SK-N-SH (cell line): ENCODE data around the gene CYSLTR2. TPM values are rescaled to one million over a fixed set of nuclear protein-coding genes. Genes with fewer than 3 reads are reported as not detected.

Experiments
- CTCF ChIA-PET: fragments of 300-600, 350-600 bp; formaldehyde crosslinking; extraction: SDS; loops from one replicate; lab custom pipeline; 2021; lab: Yijun Ruan, JAX
- POLR2A ChIA-PET: fragments of 350-600 bp; sonication (Branson Sonifier 250); formaldehyde crosslinking; extraction: SDS; loops from one replicate; lab custom pipeline; 2020; ENCODE audit warnings: antibody characterized with exemption, inconsistent platforms; lab: Yijun Ruan, JAX
- DNase-seq: peaks from one replicate; pipeline ENCODE4 v3.0.0; 2012
- H2AFZ ChIP-seq: fragments of 200-600 bp; sonication (generic); 2 replicates; pipeline ENCODE4 v1.8.1; 2016; ENCODE audit warnings: antibody characterized with exemption, mild to moderate bottlenecking, low read depth
- H3F3A ChIP-seq: fragments of 200-600 bp; sonication (generic); replicated peaks from 2 replicates; pipeline ENCODE3; 2016; ENCODE audit warnings: antibody characterized with exemption, mild to moderate bottlenecking; ENCODE audit not compliant: insufficient read depth
- H3K27ac ChIP-seq, 2 experiments: fragments of 200-500 bp in 1 of 2; fragments of 200-600 bp in 1 of 2; sonication (Bioruptor generic) in 1 of 2; sonication (generic), shearing (Covaris generic) in 1 of 2; 2 replicates each; pipeline versions ENCODE4 v1.5.1 to v1.6.1; 2014 to 2016; ENCODE audit warnings: low read depth in 2 of 2, inconsistent platforms in 1 of 2, low read length in 1 of 2, mild to moderate bottlenecking in 1 of 2, mixed read lengths in 1 of 2
- H3K27me3 ChIP-seq: fragments of 200-600 bp; sonication (generic), shearing (Covaris generic); 2 replicates; pipeline ENCODE4 v1.6.1; 2016; ENCODE audit warnings: mixed run types; ENCODE audit not compliant: insufficient read depth
- H3K36me3 ChIP-seq, 2 experiments: fragments of 200-500 bp in 1 of 2; fragments of 200-600 bp in 1 of 2; sonication (Bioruptor generic) in 1 of 2; sonication (generic) in 1 of 2; replicated peaks in 1 of 2; 2 replicates each; pipeline versions ENCODE3 to v1.5.1; 2014 to 2016; ENCODE audit warnings: low read length in 1 of 2, mild to moderate bottlenecking in 1 of 2; ENCODE audit not compliant: insufficient read depth in 2 of 2, control insufficient read depth in 1 of 2
- H3K4me1 ChIP-seq, 2 experiments: fragments of 200-500 bp in 1 of 2; fragments of 200-600 bp in 1 of 2; sonication (Bioruptor generic) in 1 of 2; sonication (generic), shearing (Covaris generic) in 1 of 2; 2 replicates each; pipeline versions ENCODE4 v1.5.1 to v1.6.1; 2014 to 2016; ENCODE audit warnings: low read depth in 1 of 2, low read length in 1 of 2, mixed run types in 1 of 2; ENCODE audit not compliant: insufficient read depth in 2 of 2, control insufficient read depth in 1 of 2
- H3K4me2 ChIP-seq: fragments of 200-600 bp; sonication (generic), shearing (Covaris generic); 2 replicates; pipeline ENCODE4 v1.6.1; 2017; ENCODE audit warnings: mixed run types
- H3K4me3 ChIP-seq, 2 experiments: fragments of 200-500 bp in 1 of 2; fragments of 200-600 bp in 1 of 2; sonication (Bioruptor generic) in 1 of 2; sonication (generic), shearing (Covaris generic) in 1 of 2; 2 replicates each; pipeline versions ENCODE4 v1.5.1 to v1.8.1; 2014 to 2016; ENCODE audit warnings: low read depth in 2 of 2, inconsistent platforms in 1 of 2, low read length in 1 of 2, mild to moderate bottlenecking in 1 of 2, mixed read lengths in 1 of 2, moderate library complexity in 1 of 2
- H3K79me2 ChIP-seq: fragments of 200-600 bp; sonication (generic); 2 replicates; pipeline ENCODE4 v1.8.1; 2017; ENCODE audit warnings: mild to moderate bottlenecking; ENCODE audit not compliant: insufficient read depth
- H3K9ac ChIP-seq: fragments of 200-600 bp; sonication (generic); 2 replicates; pipeline ENCODE4 v1.6.1; 2017; ENCODE audit warnings: mixed run types
- H3K9me2 ChIP-seq: fragments of 200-600 bp; sonication (generic); 2 replicates; pipeline ENCODE4 v1.6.1; 2017; ENCODE audit warnings: mixed run types
- H3K9me3 ChIP-seq: fragments of 200-600 bp; sonication (generic); 2 replicates; pipeline ENCODE4 v1.6.1; 2017; ENCODE audit warnings: mixed run types, mild to moderate bottlenecking, moderate library complexity
- H4K20me1 ChIP-seq: fragments of 200-600 bp; sonication (generic); 2 replicates; pipeline ENCODE4 v1.6.1; 2017; ENCODE audit warnings: mild to moderate bottlenecking, mixed run types; ENCODE audit not compliant: insufficient read depth
- ELF1 ChIP-seq: IDR thresholded peaks from 2 replicates; pipeline ENCODE4 v1.4.0; 2012
- EZH2phosphoT487 ChIP-seq: fragments of 200-600 bp; sonication (generic); IDR thresholded peaks from 2 replicates; pipeline ENCODE4 v1.6.1; 2017; ENCODE audit warnings: low read depth, mixed run types, mild to moderate bottlenecking, antibody characterized with exemption, moderate library complexity, borderline replicate concordance
- FOSL2 ChIP-seq: IDR thresholded peaks from 2 replicates; pipeline ENCODE4 v1.4.0; 2012; ENCODE audit warnings: low read depth, mild to moderate bottlenecking, moderate library complexity, borderline replicate concordance
- FOXJ3 ChIP-seq: sonication (generic); formaldehyde crosslinking; IDR thresholded peaks from 2 replicates; pipeline ENCODE4 v1.5.1; 2020; ENCODE audit warnings: mild to moderate bottlenecking, missing genetic modification reagents
- GATA2 ChIP-seq: sonication (generic); formaldehyde crosslinking; IDR thresholded peaks from 2 replicates; pipeline ENCODE4 v1.5.0; 2020; ENCODE audit warnings: mild to moderate bottlenecking, missing genetic modification reagents
- MXI1 ChIP-seq: IDR thresholded peaks from 2 replicates; pipeline ENCODE4 v1.6.1; 2012; ENCODE audit warnings: mild to moderate bottlenecking, low read depth, low read length, improper control_type of control experiment
- NFIC ChIP-seq: IDR thresholded peaks from 2 replicates; pipeline ENCODE4 v1.4.0; 2012; ENCODE audit warnings: borderline replicate concordance
- NRF1 ChIP-seq: IDR thresholded peaks from 2 replicates; pipeline ENCODE4 v1.6.1; 2012; ENCODE audit warnings: low read depth, mild to moderate bottlenecking, low read length
- RAD21 ChIP-seq: IDR thresholded peaks from 2 replicates; pipeline ENCODE4 v1.6.1; 2012; ENCODE audit warnings: mild to moderate bottlenecking, low read length
- RCOR1 ChIP-seq: fragments of 150-350 bp; IDR thresholded peaks from 2 replicates; pipeline ENCODE4 v1.6.1; 2017; ENCODE audit warnings: antibody characterized with exemption, low read length
- RFX5 ChIP-seq: IDR thresholded peaks from 2 replicates; pipeline ENCODE4 v1.6.1; 2012; ENCODE audit warnings: mild to moderate bottlenecking, improper control_type of control experiment, low read length
- RXRA ChIP-seq: IDR thresholded peaks from 2 replicates; pipeline ENCODE4 v1.4.0; 2012; ENCODE audit warnings: low read depth, mild to moderate bottlenecking, borderline replicate concordance
- TEAD4 ChIP-seq: IDR thresholded peaks from 2 replicates; pipeline ENCODE4 v1.4.0; 2012; ENCODE audit warnings: mild to moderate bottlenecking, borderline replicate concordance; ENCODE audit not compliant: insufficient read depth
- WGBS: methylation state at CpG from one replicate; pipeline ENCODE4 v1.1.6; 2017; ENCODE audit warnings: low lambda C conversion rate; 5-methylcytosine and 5-hydroxymethylcytosine counted together
- polyA plus RNA-seq, 3 experiments: library from polyadenylated mRNA; depleted of rRNA; stranded (reverse); fragments of >200 nt; gene quantifications; 2 replicates each; pipeline ENCODE4 v1.2.3, GENCODE V29; 2012
- TF ChIP-seq, protein P1 (sequence below): IDR thresholded peaks from 2 replicates; pipeline ENCODE4 v1.4.0; 2012; ENCODE audit warnings: low read depth, borderline replicate concordance
- TF ChIP-seq, protein P2 (sequence below): fragments of 150-350 bp; IDR thresholded peaks from 2 replicates; pipeline ENCODE4 v1.6.1; 2016; ENCODE audit warnings: mild to moderate bottlenecking, low read depth, low read length
- TF ChIP-seq, protein P3 (sequence below): IDR thresholded peaks from 2 replicates; pipeline ENCODE4 v1.4.0; 2012; ENCODE audit warnings: low read depth
- TF ChIP-seq, protein P4 (sequence below): fragments of 150-350 bp; IDR thresholded peaks from 2 replicates; pipeline ENCODE4 v1.6.1; 2017; ENCODE audit warnings: antibody characterized with exemption, low read length, low read depth, borderline replicate concordance
- TF ChIP-seq, protein P5 (sequence below): fragments of 200-600 bp; sonication (generic); IDR thresholded peaks from 2 replicates; pipeline ENCODE4 v1.6.1; 2017; ENCODE audit warnings: antibody characterized with exemption, mild to moderate bottlenecking, moderate library complexity
- TF ChIP-seq, protein P6 (sequence below): IDR thresholded peaks from 2 replicates; pipeline ENCODE4 v1.4.0; 2012; ENCODE audit warnings: low read depth, borderline replicate concordance

Gene CYSLTR2
- polyA plus RNA-seq, 1 of the 3 experiments (the other 2 are of a cell fraction) = 0.12 TPM

DNA sequence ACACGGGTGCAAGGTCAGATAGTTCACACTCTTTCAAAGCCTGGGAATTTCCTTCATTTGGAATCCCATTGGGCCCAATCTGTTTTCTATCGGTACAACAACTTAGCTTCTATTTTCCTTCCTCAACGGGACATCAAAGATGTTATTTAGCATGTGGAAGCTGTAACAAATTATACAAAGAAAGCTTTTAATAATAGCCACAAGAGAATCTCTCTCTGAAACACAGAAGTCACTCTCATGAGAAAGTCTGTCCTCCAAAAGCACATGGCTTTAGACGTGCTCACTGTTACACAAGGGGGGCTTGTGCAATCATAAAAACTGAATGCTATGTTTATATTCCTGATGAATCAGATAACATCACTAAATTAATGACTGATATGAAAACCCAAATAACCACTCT is 28.9 kb upstream of the CYSLTR2 start:
- no peaks in the 10 kb centered on the region for H3K4me1 ChIP-seq
- POLR2A ChIA-PET = no interaction called here

DNA sequence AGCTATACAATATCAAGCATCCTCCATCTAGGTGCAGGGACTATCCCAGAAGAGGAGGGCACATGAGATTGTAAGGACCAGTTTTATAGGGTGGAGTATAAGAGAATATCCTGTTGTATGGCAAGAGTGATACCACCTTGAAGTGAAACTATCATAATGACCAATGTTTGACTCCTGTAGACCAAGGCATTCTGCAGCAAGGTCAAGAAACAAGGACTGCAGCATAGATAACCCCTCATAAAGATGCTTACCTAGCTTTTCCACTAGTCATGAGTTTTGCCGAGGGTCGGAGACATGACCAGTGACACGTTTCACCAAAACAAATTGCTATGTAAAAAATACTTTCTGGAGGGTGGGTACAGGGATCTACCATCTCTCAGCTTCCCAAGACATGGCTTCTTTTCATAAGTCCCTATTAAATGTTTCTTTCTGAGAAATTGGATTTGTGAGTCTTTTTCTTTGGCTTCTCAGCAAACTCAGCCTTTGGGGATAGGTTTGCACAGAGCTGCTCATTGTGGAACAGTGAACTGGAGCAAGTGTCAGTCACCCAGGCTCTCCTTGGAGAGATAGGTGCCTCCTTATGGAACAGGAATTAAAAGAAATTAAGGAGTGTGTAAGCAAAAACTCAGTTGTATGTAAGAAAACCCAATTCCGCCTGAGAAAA is 28.2 kb upstream of the CYSLTR2 start:
- Histone ChIP-seq H3K36me3 (no peaks in the 10 kb centered on the region), H4K20me1 (no peaks in the 10 kb centered on the region), H3K4me2 (no peak overlapping the region), H3K27ac (no peak overlapping the region), H3K4me1 (no peaks in the 10 kb centered on the region), H3K9ac (no peak overlapping the region), H3K9me3 (no peaks in the 10 kb centered on the region), H2AFZ (no peak overlapping the region), H3K4me3 (no peak overlapping the region), H3F3A (no peaks in the 10 kb centered on the region), H3K9me2 (no peaks in the 10 kb centered on the region), H3K27me3 (no peaks in the 10 kb centered on the region), H3K79me2 (no peaks in the 10 kb centered on the region)
- CTCF ChIA-PET = no interaction called here
- 78% methylated on average over 4 of the region's 4 CpGs for WGBS
- TF ChIP-seq NFIC (no peak), EZH2phosphoT487 (no peak), RAD21 (no peak), RCOR1 (no peak), NRF1 (no peak), RXRA (no peak), RFX5 (no peak), MXI1 (no peak), TEAD4 (no peak), FOXJ3 (CRISPR knock-in tag) (no peak), ELF1 (no peak)
- TF ChIP-seq, protein P1, sequence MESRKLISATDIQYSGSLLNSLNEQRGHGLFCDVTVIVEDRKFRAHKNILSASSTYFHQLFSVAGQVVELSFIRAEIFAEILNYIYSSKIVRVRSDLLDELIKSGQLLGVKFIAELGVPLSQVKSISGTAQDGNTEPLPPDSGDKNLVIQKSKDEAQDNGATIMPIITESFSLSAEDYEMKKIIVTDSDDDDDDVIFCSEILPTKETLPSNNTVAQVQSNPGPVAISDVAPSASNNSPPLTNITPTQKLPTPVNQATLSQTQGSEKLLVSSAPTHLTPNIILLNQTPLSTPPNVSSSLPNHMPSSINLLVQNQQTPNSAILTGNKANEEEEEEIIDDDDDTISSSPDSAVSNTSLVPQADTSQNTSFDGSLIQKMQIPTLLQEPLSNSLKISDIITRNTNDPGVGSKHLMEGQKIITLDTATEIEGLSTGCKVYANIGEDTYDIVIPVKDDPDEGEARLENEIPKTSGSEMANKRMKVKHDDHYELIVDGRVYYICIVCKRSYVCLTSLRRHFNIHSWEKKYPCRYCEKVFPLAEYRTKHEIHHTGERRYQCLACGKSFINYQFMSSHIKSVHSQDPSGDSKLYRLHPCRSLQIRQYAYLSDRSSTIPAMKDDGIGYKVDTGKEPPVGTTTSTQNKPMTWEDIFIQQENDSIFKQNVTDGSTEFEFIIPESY = no peak
- TF ChIP-seq, protein P2, sequence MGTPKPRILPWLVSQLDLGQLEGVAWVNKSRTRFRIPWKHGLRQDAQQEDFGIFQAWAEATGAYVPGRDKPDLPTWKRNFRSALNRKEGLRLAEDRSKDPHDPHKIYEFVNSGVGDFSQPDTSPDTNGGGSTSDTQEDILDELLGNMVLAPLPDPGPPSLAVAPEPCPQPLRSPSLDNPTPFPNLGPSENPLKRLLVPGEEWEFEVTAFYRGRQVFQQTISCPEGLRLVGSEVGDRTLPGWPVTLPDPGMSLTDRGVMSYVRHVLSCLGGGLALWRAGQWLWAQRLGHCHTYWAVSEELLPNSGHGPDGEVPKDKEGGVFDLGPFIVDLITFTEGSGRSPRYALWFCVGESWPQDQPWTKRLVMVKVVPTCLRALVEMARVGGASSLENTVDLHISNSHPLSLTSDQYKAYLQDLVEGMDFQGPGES = no peak
- TF ChIP-seq, protein P3, sequence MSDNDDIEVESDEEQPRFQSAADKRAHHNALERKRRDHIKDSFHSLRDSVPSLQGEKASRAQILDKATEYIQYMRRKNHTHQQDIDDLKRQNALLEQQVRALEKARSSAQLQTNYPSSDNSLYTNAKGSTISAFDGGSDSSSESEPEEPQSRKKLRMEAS = no peak
- TF ChIP-seq, protein P4, sequence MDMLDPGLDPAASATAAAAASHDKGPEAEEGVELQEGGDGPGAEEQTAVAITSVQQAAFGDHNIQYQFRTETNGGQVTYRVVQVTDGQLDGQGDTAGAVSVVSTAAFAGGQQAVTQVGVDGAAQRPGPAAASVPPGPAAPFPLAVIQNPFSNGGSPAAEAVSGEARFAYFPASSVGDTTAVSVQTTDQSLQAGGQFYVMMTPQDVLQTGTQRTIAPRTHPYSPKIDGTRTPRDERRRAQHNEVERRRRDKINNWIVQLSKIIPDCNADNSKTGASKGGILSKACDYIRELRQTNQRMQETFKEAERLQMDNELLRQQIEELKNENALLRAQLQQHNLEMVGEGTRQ = no peak
- TF ChIP-seq, protein P5, sequence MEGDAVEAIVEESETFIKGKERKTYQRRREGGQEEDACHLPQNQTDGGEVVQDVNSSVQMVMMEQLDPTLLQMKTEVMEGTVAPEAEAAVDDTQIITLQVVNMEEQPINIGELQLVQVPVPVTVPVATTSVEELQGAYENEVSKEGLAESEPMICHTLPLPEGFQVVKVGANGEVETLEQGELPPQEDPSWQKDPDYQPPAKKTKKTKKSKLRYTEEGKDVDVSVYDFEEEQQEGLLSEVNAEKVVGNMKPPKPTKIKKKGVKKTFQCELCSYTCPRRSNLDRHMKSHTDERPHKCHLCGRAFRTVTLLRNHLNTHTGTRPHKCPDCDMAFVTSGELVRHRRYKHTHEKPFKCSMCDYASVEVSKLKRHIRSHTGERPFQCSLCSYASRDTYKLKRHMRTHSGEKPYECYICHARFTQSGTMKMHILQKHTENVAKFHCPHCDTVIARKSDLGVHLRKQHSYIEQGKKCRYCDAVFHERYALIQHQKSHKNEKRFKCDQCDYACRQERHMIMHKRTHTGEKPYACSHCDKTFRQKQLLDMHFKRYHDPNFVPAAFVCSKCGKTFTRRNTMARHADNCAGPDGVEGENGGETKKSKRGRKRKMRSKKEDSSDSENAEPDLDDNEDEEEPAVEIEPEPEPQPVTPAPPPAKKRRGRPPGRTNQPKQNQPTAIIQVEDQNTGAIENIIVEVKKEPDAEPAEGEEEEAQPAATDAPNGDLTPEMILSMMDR = no peak
- POLR2A ChIA-PET = no interaction called here
- DNase-seq = no peak

More for the DNA sequence above, 28.9 kb upstream of the CYSLTR2 start:
- Histone ChIP-seq H3K36me3 (no peaks in the 10 kb centered on the region), H3K27me3 (no peaks in the 10 kb centered on the region), H2AFZ (no peak overlapping the region), H3K9me3 (no peaks in the 10 kb centered on the region), H3F3A (no peaks in the 10 kb centered on the region), H3K27ac (no peak overlapping the region), H3K9me2 (no peaks in the 10 kb centered on the region), H4K20me1 (no peaks in the 10 kb centered on the region), H3K9ac (no peak overlapping the region), H3K4me2 (no peak overlapping the region)
- CTCF ChIA-PET = interaction anchor here (0.7 kb wide), 1 partner anchor 11 kb away, joined by 3 read pairs; no protein-coding TSS in a partner anchor
- DNase-seq = no peak
- WGBS = 48% methylated on average over 4 of the region's 4 CpGs
- TF ChIP-seq NFIC (no peak), GATA2 (CRISPR knock-in tag) (no peak), FOSL2 (no peak)
- TF ChIP-seq, protein P3 = no peak
- TF ChIP-seq, protein P6, sequence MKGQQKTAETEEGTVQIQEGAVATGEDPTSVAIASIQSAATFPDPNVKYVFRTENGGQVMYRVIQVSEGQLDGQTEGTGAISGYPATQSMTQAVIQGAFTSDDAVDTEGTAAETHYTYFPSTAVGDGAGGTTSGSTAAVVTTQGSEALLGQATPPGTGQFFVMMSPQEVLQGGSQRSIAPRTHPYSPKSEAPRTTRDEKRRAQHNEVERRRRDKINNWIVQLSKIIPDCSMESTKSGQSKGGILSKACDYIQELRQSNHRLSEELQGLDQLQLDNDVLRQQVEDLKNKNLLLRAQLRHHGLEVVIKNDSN = no peak
- TF ChIP-seq, all 33 proteins: peak for 0
- no peaks in the 10 kb centered on the region for H3K79me2 ChIP-seq
- no peak overlapping the region for H3K4me3 ChIP-seq
